ENCODE data around the gene TMEM131.

- TF ChIP-seq CTCF (IDR thresholded peaks at IDR 0.05) (no peak), ZNF121 (CRISPR knock-in tag; IDR thresholded peaks at IDR 0.05) (no peak), MAX (CRISPR knock-in tag; IDR thresholded peaks at IDR 0.05) (no peak), MLX (CRISPR knock-in tag; IDR thresholded peaks at IDR 0.05) (no peak), PRDM15 (CRISPR knock-in tag; IDR thresholded peaks at IDR 0.05) (no peak), NFATC4 (CRISPR knock-in tag; IDR thresholded peaks at IDR 0.05) (no peak), FOXP1 (CRISPR knock-in tag; IDR thresholded peaks at IDR 0.05; ENCODE audit: borderline replicate concordance) (no peak), ATF2 (CRISPR knock-in tag; IDR thresholded peaks at IDR 0.05; ENCODE audit: borderline replicate concordance, low read depth) (no peak), ZNF512 (CRISPR knock-in tag; IDR thresholded peaks at IDR 0.05; ENCODE audit: borderline replicate concordance) (no peak), ATF6 (CRISPR knock-in tag; IDR thresholded peaks at IDR 0.05) (no peak), ZBTB21 (CRISPR knock-in tag; IDR thresholded peaks at IDR 0.05; ENCODE audit: borderline replicate concordance) (no peak)
Observed at GRCh38 chr2:97717613-97717995, 278.1 kb downstream of the TMEM131 start.

Data from WTC11 (cell line).